HG03095 (cell line): ENCODE data around the gene CHN2.

Experiments used
- ATAC-seq: cut with Tn5 transposase; IDR thresholded peaks from one replicate; pipeline ENCODE4 v1.9.1; 2021; ENCODE audit warnings: moderate library complexity; ENCODE audit not compliant: unreplicated experiment

Gene CHN2

DNA sequence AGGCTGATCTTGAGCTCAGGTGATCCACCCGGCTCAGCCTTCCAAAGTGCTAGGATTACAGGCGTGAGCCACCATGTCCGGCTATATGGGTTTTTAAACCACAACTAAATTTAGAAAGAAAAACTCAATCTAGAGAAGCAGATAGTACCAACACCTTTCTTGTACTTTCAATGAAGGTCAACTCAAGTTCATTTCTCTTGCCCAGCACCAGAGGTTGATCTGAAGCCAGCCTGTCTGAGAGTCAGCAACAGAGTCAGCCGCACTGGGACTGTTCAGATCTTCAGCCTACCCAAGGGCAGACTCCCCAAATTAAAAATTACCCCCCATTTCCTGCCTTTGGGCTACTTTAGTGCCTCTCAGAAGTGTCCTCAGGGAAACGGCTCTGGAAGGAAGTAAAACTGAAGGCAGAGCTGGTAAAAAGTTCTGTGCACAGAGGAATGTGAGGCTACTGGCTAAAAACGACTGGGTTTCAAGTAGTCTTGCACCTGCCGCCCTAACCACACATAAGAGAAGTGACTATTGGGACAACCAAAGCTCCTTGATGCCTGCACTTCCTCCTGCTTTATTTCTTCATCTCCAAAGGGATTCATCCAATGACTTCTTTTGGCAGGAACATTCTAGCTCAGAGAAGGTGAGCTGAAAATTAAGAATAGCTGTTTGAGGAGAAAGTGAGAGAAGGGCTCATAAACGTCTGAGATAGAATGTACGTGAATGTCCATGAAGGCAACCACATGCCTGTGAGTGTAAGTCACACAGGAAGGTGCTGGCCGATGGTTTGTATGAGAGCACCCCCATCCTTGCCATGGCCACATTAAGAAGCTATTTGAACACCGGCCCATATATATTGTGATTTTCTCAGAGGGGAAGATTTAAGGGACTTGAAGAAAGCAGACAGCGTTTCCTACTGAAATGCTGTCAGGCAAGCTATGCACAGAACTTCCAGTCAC lies 226.7 kb downstream of the CHN2 start:
- no peak for ATAC-seq

GRCh38 chr7:29422829-29423228 lies 228.3 kb downstream of the CHN2 start:
- no peak for ATAC-seq

DNA sequence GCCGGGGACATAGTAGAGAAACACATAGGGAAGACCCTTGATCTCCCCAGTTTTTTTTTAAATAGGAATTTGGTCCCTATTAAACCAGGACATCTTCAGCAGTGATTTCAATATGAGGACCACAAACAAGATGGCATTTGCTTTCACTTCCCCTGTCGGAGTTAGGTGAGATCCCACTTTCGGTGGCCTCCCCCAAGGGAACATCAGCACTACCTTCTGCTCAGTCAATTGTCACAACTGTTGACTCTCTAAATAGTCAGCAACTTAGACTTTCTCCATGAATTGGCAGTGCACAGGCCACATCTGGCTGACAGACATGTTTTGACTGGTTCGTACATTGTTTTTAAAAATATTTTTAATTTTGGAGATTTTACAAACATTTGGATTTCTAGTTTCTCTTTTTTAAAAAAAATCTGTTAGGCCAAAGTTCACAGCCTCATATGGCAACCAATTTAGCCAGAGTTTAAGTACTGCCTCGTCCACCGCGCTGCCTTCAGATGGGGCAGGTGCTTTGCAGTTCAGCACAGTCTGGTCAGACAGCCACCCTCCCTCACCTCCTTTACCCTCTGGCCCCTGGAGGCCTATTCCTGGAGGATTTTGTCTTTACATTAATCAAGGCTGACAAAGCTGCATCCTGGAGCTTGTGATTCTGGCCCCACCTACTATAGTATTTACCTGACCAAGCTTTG lies 229.9 kb downstream of the CHN2 start:
- ATAC-seq, result peak; percentile 57

- ATAC-seq, result no peak
Observed at GRCh38 chr7:29424984-29425309, 230.4 kb downstream of the CHN2 start.

DNA sequence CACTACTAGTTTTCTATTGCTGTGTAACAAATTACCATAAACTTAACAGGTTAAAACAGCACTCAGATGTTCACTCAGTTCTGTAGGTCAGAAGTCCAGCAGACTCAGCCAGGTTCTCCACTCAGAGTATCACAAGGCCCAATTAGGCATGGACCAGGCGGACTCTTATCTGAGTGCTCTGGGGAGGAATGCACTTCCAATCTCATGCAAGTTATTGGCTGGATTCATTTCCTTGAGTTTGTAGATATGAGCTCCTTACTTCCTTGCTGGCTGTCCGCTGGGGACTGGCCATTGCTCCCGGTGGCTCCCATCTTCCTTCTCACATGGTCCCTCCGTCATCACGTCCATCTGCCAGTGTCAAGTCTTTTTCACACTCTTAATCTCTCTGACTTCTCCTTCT lies 232.0 kb downstream of the CHN2 start:
- no peak for ATAC-seq

GRCh38 chr7:29429401-29429800 lies 234.8 kb downstream of the CHN2 start:
- ATAC-seq, result no peak

DNA sequence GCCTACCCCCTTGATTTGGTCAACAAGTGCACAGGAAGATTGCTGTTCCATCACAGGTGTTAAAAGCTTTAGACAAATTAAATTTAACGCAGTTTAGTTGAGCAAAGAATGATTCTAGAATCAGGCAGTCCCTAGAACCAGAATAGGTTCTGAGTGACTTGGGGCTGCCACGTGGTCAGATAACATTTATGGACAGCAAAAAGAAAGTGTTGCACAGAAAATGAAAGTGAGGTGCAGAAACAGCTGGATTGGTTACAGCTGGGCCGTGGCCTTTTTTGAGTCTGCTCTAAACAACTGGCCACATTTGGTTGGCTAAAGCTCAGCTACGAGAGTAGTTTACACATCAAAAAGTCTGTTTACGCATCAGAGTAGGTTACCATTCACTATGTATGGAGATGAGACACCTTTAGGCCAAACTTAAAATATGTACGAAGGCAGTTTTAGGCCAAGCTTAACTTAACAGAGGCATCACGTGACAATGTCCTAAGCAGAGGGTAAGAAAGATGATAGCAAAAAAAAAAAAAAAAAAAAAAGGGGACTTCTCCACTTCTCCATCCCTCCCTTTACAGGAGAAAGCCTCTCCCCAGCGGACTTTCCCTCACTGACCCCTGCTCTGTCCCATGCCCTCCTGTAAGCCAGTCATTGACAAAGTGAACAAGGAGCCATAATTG lies 235.8 kb downstream of the CHN2 start:
- ATAC-seq, result no peak

DNA sequence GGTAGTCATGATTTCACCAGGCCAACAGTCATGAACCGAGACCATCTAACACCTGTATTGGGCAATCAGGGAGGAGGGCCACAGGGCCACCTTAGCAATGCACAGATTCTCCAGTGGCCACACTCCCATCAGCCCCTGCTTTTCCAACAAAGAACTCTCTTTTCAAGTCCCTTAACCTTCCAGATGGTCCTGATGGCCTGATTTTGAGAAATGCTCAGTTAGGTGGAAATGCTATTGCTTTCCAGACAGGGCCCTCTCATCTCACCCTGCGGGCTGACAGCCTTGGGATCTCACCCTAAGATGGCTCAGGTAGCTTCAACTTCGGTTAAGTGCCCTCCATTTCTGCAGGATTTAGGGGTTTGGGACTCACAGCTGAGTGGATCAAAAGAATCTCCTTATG lies 237.1 kb downstream of the CHN2 start:
- no peak for ATAC-seq

GRCh38 chr7:29432721-29433120 lies 238.1 kb downstream of the CHN2 start:
- no peak for ATAC-seq

- no peak for ATAC-seq
Observed at GRCh38 chr7:29434380-29434768, 239.8 kb downstream of the CHN2 start.

- no peak for ATAC-seq
Observed at GRCh38 chr7:29435167-29435566, 240.6 kb downstream of the CHN2 start.

GRCh38 chr7:29435902-29436301 lies 241.3 kb downstream of the CHN2 start:
- ATAC-seq, result no peak

GRCh38 chr7:29442146-29442545 lies 247.6 kb downstream of the CHN2 start:
- ATAC-seq, result no peak

GRCh38 chr7:29443552-29443951 lies 249.0 kb downstream of the CHN2 start:
- ATAC-seq, result no peak

DNA sequence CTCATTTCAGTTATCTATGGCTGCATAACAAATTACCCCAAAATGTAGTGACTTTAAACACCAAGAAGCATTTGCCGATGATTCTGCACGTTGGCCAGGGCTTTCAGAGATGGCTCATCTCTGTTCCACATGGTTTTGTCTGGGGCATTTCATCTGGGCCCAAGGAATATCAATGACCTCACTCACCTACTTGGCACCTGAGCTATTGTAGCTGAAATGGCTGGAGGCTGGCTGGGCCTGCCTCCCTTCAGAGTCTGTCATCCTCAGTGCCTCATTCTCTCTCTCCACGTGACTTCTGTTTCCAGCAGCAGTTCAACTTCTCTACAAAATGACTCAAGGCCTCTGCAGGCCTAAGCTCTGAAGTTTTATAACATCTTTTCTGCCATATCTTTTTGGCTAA lies 249.7 kb downstream of the CHN2 start:
- no peak for ATAC-seq

- no peak for ATAC-seq
Observed at GRCh38 chr7:29445736-29446135, 251.2 kb downstream of the CHN2 start.

- ATAC-seq, result no peak
Observed at GRCh38 chr7:29447828-29448227, 253.3 kb downstream of the CHN2 start.

DNA sequence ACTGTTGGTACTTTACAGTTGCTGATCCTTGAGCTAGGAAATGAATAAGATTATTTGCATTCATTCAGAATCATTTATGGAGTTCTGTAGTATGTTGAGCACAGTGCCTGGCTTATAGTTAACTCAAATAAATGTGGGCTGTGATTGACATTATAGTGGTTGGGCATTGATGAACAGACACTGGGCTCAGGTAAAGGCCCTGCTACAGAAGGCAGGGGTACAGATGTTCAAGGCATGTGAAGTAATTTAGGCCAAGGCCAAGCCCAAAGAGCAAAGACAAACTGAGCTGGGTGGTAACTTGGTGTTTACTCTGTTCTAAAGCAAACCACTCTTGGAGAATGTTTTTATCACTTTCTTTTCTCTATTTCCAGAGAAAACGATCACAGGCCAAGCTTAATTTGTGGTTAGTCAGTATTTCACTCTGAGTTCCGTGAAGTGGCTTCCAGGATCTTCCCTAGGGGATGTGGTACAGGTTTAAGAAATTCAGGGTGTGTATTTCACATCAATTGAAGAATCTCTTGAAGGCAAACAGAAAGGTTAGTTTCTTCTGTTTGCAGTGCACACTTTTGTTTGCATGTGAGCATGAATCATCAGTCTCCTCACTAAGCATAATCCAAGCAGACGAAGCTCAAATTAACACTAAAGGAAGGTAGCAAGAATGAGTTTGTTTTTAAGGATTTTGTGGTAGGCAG lies 255.1 kb downstream of the CHN2 start:
- ATAC-seq, result no peak

DNA sequence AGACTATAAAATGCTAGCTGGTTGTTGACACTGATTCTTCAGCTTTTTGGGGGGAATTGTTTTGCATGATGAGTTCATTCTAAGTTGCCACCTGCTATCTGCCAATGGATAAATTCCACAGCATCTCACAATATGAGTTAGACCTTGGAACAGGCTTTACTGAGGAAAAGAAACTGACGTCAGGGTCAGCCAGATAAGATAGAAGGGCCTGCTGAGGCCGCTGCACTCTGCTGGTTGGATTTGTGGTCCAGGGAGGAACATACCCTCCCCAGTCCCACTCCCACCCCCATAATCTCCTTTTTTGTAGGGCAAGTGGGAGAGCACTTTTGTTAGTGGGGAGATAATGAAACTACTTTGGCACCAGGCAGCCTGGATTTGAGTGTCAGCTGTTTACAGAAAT lies 258.4 kb downstream of the CHN2 start:
- ATAC-seq, result no peak

- ATAC-seq, result no peak
Observed at GRCh38 chr7:29454464-29454863, 259.9 kb downstream of the CHN2 start.

GRCh38 chr7:29454899-29455451 lies 260.4 kb downstream of the CHN2 start:
- no peak for ATAC-seq
